Measurements from ENCODE around the gene NDUFAB1. TPM values are rescaled to one million over a fixed set of nuclear protein-coding genes. Genes with fewer than 3 reads are reported as not detected.

NDUFAB1 gene
- total and polyA plus RNA-seq, 8 donors, result 64.9 to 78.7 (median 71.1) TPM

DNA sequence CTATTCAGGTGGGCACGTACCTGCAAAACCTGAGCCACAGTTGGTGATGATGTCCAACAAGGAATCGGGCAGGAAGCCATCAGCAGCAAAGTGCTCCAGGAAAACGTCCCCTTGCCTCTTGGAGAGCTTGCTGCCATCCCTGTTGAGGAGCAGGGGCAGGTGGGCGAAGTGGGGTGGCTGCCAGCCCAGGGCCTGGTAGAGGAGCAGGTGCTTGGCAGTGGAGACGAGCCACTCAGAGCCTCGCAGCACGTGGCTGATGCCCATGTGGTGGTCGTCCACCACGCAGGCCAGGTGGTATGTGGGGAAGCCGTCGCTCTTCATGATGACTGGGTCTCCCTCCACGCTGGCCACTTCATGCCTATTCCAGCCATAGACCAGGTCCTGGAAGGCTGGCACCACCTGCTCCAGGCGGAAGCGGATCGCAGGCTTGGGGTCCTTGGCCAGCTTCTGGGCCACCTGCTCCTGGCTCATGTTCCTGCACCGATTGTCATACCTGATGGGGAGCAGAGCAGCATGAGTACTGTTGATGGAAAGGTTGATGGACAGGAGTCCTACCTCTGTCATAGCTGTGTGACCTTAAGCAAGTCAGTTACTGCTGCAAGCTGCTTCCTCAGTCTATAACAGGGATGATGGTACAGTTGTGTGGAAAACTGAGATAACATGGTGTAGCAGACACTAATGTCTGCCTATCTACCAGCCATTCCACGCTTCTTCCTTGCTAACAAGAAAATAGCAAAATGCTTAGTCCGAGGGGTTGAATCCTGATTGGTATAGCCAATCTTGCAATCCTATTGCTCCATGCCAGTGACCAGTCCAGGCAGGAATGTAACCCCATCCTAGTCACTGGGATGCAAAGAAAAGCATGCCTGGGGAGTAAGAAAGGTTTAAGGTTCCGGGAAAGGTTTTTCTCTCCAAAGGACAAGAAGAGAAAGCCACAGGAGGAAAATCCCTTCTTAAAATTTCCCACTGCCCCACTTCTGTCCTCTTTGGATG lies 61.0 kb downstream of the NDUFAB1 start:
- ATAC-seq, result no peak
- TF ChIP-seq CTCF (IDR thresholded peaks at IDR 0.05), result no peak
- DNase-seq, result no peak
- H3K4me3 ChIP-seq, result no peak overlapping the region
- peaks cover 0 to 14% of the 10 kb centered on the region in 2 donors for H3K4me1 ChIP-seq
- H3K9me3 ChIP-seq, result no peaks in the 10 kb centered on the region
- intact Hi-C loops (cut with DNase I), result no loop called here
- H3K27ac ChIP-seq, result no peak overlapping the region
- no peaks in the 10 kb centered on the region for H3K27me3 ChIP-seq
- peaks cover 0 to 75% of the 10 kb centered on the region in 2 donors for H3K36me3 ChIP-seq

DNA sequence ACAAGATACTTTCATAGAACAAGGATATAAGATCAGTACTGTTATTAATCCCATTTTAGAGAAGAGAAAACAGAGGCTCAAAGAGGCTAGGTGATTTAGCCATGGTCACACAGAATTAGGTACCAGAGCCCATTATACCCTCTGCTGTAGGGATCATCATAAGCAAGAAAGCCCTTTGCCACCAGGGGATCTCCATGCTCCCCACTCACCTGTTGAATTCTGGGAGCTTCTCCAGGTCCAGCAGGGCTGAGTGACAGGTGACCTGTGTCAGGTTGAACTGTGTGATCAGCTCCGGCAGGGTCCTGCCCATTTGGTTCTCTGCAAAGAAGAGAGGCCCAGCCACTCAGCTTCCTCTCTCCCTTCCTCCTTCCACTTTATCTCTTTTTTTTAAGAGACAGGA lies 63.7 kb downstream of the NDUFAB1 start:
- peaks cover 0 to 93% of the 10 kb centered on the region in 2 donors for H3K36me3 ChIP-seq
- H3K27ac ChIP-seq, result no peak overlapping the region
- intact Hi-C loops (cut with DNase I), result no loop called here
- peaks cover 0 to 10% of the 10 kb centered on the region in 2 donors for H3K4me1 ChIP-seq
- ATAC-seq (no peak), DNase-seq (no peak)
- H3K27me3 ChIP-seq, result no peaks in the 10 kb centered on the region
- no peak for TF ChIP-seq CTCF (IDR thresholded peaks at IDR 0.05)
- no peaks in the 10 kb centered on the region for H3K9me3 ChIP-seq
- H3K4me3 ChIP-seq, result no peak overlapping the region

Other genes starting within 250 kb of the NDUFAB1 start
- 10 to 100 TPM; 19.8 to 22.0 TPM for gene COG7, start 143.1 kb downstream of the NDUFAB1 start, total RNA-seq
- 10 to 100 TPM; 27.4 to 36.7 (median 32.2) TPM for gene COG7, start 143.1 kb downstream of the NDUFAB1 start, polyA plus RNA-seq (ENCODE audit: insufficient read length in 6 of 6)
- 100 to 1,000 TPM; 125 to 133 TPM for gene GGA2, start 85.8 kb downstream of the NDUFAB1 start, total RNA-seq
- 100 to 1,000 TPM; 135 to 163 (median 144) TPM for gene GGA2, start 85.8 kb downstream of the NDUFAB1 start, polyA plus RNA-seq (ENCODE audit: insufficient read length in 6 of 6)
- gene EARS2, start 39.0 kb downstream of the NDUFAB1 start, total RNA-seq, result 10 to 100 TPM; 16.3 to 22.9 TPM
- 10 to 100 TPM; 21.9 to 27.8 (median 23.6) TPM for gene EARS2, start 39.0 kb downstream of the NDUFAB1 start, polyA plus RNA-seq (ENCODE audit: insufficient read length in 6 of 6)
- gene UBFD1, start 38.6 kb downstream of the NDUFAB1 start, total RNA-seq, result 10 to 100 TPM; 51.9 to 69.3 TPM
- 10 to 100 TPM; 65.6 to 74.1 (median 68.6) TPM for gene UBFD1, start 38.6 kb downstream of the NDUFAB1 start, polyA plus RNA-seq (ENCODE audit: insufficient read length in 6 of 6)
- 10 to 100 TPM; 10.3 to 13.7 TPM for gene PALB2, start 45.0 kb upstream of the NDUFAB1 start, total RNA-seq
- 10 to 100 TPM; 14.4 to 20.4 (median 16.5) TPM for gene PALB2, start 45.0 kb upstream of the NDUFAB1 start, polyA plus RNA-seq (ENCODE audit: insufficient read length in 6 of 6)
- gene DCTN5, start 45.1 kb upstream of the NDUFAB1 start, total RNA-seq, result 10 to 100 TPM; 55.4 to 61.4 TPM
- 10 to 100 TPM; 55.1 to 66.4 (median 61.2) TPM for gene DCTN5, start 45.1 kb upstream of the NDUFAB1 start, polyA plus RNA-seq (ENCODE audit: insufficient read length in 6 of 6)
- 1 to 10 TPM; 3.0 to 8.0 TPM for gene PLK1, start 82.6 kb upstream of the NDUFAB1 start, total RNA-seq
- gene PLK1, start 82.6 kb upstream of the NDUFAB1 start, polyA plus RNA-seq (ENCODE audit: insufficient read length in 6 of 6), result 10 to 100 TPM; 18.6 to 52.5 (median 23.4) TPM
- gene ERN2, start 116.9 kb upstream of the NDUFAB1 start, total RNA-seq, result under 1 TPM in 1 of 2 donors, not detected in 1; 0.84 TPM
- under 1 TPM; 0.10 to 0.35 (median 0.18) TPM for gene ERN2, start 116.9 kb upstream of the NDUFAB1 start, polyA plus RNA-seq (ENCODE audit: insufficient read length in 6 of 6)
- under 1 TPM in 1 of 2 donors, not detected in 1; 0.29 TPM for gene CHP2, start 158.7 kb upstream of the NDUFAB1 start, total RNA-seq
- under 1 TPM; 0.10 to 0.35 (median 0.18) TPM for gene CHP2, start 158.7 kb upstream of the NDUFAB1 start, polyA plus RNA-seq (ENCODE audit: insufficient read length in 6 of 6)
- 10 to 100 TPM; 13.5 to 41.8 TPM for gene PRKCB, start 239.7 kb upstream of the NDUFAB1 start, total RNA-seq
- 10 to 100 TPM; 46.4 to 74.3 (median 57.4) TPM for gene PRKCB, start 239.7 kb upstream of the NDUFAB1 start, polyA plus RNA-seq (ENCODE audit: insufficient read length in 6 of 6)

Data from left lung (tissue), 10 donors.